A549 (cell line): Measurements from ENCODE around the gene RCBTB2.

Experiments used
- BHLHE40 ChIP-seq: IDR thresholded peaks from 2 replicates; pipeline ENCODE4 v1.6.1; 2012; ENCODE audit warnings: low read depth, low read length, inconsistent platforms
- CHD2 ChIP-seq: fragments of 150-350 bp; IDR thresholded peaks from 2 replicates; pipeline ENCODE4 v1.6.1; 2014; ENCODE audit warnings: low read length; ENCODE audit not compliant: partially characterized antibody
- EHF ChIP-seq: fragments of 250-450 bp; sonication (Bioruptor Pico); IDR thresholded peaks from 2 replicates; pipeline ENCODE4 v1.5.0; 2020; ENCODE audit warnings: mild to moderate bottlenecking
- EP300 ChIP-seq, 2 experiments: fragments of >200 bp; sonication (Bioruptor Twin); formaldehyde crosslinking; IDR thresholded peaks; 2 replicates in 1 of 2; 3 replicates in 1 of 2; pipeline ENCODE4 v1.6.1; 2016 to 2017
- FOXS1 ChIP-seq: fragments of 250-450 bp; sonication (Bioruptor Pico); IDR thresholded peaks from 2 replicates; pipeline ENCODE4 v1.5.0; 2020; ENCODE audit warnings: mild to moderate bottlenecking, moderate library complexity
- MAZ ChIP-seq: fragments of 150-350 bp; IDR thresholded peaks from 2 replicates; pipeline ENCODE4 v1.6.1; 2014; ENCODE audit warnings: antibody characterized with exemption, low read depth, low read length, borderline replicate concordance
- POLR2A ChIP-seq: IDR thresholded peaks from 2 replicates; pipeline ENCODE4 v1.6.1; 2012; ENCODE audit warnings: mild to moderate bottlenecking, low read length
- POLR2AphosphoS2 ChIP-seq: conservative IDR thresholded peaks from 2 replicates; pipeline ENCODE4 v1.6.1; 2012; ENCODE audit warnings: low read length, improper control_type of control experiment, inconsistent platforms
- RAD21 ChIP-seq, 2 experiments: fragments of >200 bp in 1 of 2; sonication (Bioruptor Twin) in 1 of 2; formaldehyde crosslinking in 1 of 2; IDR thresholded peaks in 1 of 2; conservative IDR thresholded peaks in 1 of 2; 2 replicates in 1 of 2; 3 replicates in 1 of 2; pipeline ENCODE4 v1.6.1; 2012 to 2018; ENCODE audit warnings: inconsistent platforms in 1 of 2
- RCOR1 ChIP-seq: fragments of 150-350 bp; IDR thresholded peaks from 2 replicates; pipeline ENCODE4 v1.6.1; 2014; ENCODE audit warnings: antibody characterized with exemption, low read length, low read depth
- RFX5 ChIP-seq: fragments of 450-650 bp; IDR thresholded peaks from 2 replicates; pipeline ENCODE4 v1.7.1; 2014; ENCODE audit warnings: antibody characterized with exemption, mild to moderate bottlenecking, moderate library complexity
- TF ChIP-seq, protein P1 (sequence below): fragments of >200 bp; sonication (Bioruptor Twin); formaldehyde crosslinking; IDR thresholded peaks from 3 replicates; pipeline ENCODE4 v1.5.1; 2016
- TF ChIP-seq, protein P2 (sequence below): IDR thresholded peaks from 2 replicates; pipeline ENCODE4 v1.6.1; 2012
- TF ChIP-seq, protein P3 (sequence below): fragments of 450-650 bp; IDR thresholded peaks from 2 replicates; pipeline ENCODE4 v1.6.1; 2014; ENCODE audit warnings: antibody characterized with exemption

DNA sequence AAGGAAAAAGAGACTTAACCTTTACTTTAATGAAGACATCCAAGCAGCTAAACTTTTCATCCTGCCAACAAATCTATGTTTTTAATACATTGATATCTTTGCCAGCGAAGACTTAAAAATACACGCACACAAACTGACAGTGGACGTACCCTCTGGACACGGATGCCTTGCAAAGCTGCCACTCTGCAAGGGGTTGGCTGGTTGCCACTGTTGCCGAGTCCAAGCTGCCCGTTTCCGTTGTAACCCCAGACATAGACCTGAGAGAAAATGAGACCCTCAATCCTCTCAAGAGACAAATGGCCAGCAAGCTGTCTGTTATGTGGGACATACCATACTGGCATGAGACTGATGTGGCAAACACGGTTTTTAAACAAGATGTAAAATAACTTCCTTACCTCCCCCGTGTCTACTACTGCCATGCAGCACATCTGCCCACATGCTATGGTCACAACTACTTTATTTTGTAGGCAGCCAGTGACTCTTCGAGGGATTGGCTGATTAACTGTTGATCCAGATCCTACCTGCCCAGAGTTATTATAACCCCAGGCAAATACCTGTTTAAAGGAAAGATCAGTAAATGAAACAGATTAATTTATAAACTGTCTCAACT, 21.2 kb downstream of the RCBTB2 start:
- TF ChIP-seq CHD2 (no peak), RAD21 (conservative IDR thresholded peaks at IDR 0.05 in 1 of 2, IDR thresholded peaks at IDR 0.05 in 1 of 2) (no peak), RFX5 (no peak), EP300 (IDR thresholded peaks at IDR 0.05) (no peak), RCOR1 (no peak), FOXS1 (CRISPR knock-in tag) (no peak), POLR2A (no peak), MAZ (no peak), BHLHE40 (no peak), POLR2AphosphoS2 (no peak), EHF (CRISPR knock-in tag) (no peak)
- TF ChIP-seq, protein P1, sequence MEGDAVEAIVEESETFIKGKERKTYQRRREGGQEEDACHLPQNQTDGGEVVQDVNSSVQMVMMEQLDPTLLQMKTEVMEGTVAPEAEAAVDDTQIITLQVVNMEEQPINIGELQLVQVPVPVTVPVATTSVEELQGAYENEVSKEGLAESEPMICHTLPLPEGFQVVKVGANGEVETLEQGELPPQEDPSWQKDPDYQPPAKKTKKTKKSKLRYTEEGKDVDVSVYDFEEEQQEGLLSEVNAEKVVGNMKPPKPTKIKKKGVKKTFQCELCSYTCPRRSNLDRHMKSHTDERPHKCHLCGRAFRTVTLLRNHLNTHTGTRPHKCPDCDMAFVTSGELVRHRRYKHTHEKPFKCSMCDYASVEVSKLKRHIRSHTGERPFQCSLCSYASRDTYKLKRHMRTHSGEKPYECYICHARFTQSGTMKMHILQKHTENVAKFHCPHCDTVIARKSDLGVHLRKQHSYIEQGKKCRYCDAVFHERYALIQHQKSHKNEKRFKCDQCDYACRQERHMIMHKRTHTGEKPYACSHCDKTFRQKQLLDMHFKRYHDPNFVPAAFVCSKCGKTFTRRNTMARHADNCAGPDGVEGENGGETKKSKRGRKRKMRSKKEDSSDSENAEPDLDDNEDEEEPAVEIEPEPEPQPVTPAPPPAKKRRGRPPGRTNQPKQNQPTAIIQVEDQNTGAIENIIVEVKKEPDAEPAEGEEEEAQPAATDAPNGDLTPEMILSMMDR = no peak
- TF ChIP-seq, protein P2, sequence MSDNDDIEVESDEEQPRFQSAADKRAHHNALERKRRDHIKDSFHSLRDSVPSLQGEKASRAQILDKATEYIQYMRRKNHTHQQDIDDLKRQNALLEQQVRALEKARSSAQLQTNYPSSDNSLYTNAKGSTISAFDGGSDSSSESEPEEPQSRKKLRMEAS = no peak
- TF ChIP-seq, protein P3, sequence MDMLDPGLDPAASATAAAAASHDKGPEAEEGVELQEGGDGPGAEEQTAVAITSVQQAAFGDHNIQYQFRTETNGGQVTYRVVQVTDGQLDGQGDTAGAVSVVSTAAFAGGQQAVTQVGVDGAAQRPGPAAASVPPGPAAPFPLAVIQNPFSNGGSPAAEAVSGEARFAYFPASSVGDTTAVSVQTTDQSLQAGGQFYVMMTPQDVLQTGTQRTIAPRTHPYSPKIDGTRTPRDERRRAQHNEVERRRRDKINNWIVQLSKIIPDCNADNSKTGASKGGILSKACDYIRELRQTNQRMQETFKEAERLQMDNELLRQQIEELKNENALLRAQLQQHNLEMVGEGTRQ = no peak
